Kidney (tissue), 14 donors: Measurements from ENCODE around the gene TMEM87B. TPM values are rescaled to one million over a fixed set of nuclear protein-coding genes. Genes with fewer than 3 reads are reported as not detected.
A peak's percentile ranks its signal among the peaks of the same experiment; 100 is the strongest.

Experiments used
- DNase-seq, 5 donors: peaks; one replicate each; pipeline ENCODE4 v3.0.0-alpha.2; 2013 to 2020
- FAIRE-seq: peaks from 2 replicates; lab custom pipeline; 2012; peaks lifted over from hg19 to GRCh38; lab: Jason Lieb, UNC
- H3K27ac ChIP-seq, 2 donors: one replicate each; pipeline ENCODE4 v1.7.0; 2013; ENCODE audit warnings: low read depth in 2 of 2, low read length in 2 of 2, inconsistent platforms in 1 of 2
- H3K27me3 ChIP-seq: one replicate; pipeline ENCODE4 v1.7.1; 2013; ENCODE audit warnings: low read length, inconsistent platforms; ENCODE audit not compliant: control insufficient read depth, insufficient read depth
- H3K36me3 ChIP-seq, 3 donors: one replicate each; pipeline versions ENCODE4 v1.7.0 to v1.7.1; 2013; ENCODE audit warnings: low read length in 3 of 3, control low read depth in 1 of 3, inconsistent platforms in 1 of 3; ENCODE audit not compliant: insufficient read depth in 3 of 3, control insufficient read depth in 2 of 3
- H3K4me1 ChIP-seq, 3 donors: one replicate each; pipeline versions ENCODE4 v1.7.0 to v1.7.1; 2013; ENCODE audit warnings: low read length in 3 of 3, inconsistent platforms in 1 of 3, low read depth in 1 of 3; ENCODE audit not compliant: control insufficient read depth in 2 of 3, insufficient read depth in 2 of 3
- H3K4me3 ChIP-seq, 3 donors: one replicate each; pipeline versions ENCODE4 v1.7.0 to v1.8.1; 2013; ENCODE audit warnings: low read length in 3 of 3, control low read depth in 1 of 3, inconsistent platforms in 1 of 3
- H3K9ac ChIP-seq, 3 donors: one replicate each; pipeline versions ENCODE4 v1.7.0 to v1.7.1; 2013; ENCODE audit warnings: low read length in 3 of 3, control low read depth in 1 of 3, inconsistent platforms in 1 of 3
- H3K9me3 ChIP-seq, 3 donors: one replicate each; pipeline versions ENCODE4 v1.7.0 to v1.7.1; 2013; ENCODE audit warnings: low read length in 3 of 3, control low read depth in 1 of 3, inconsistent platforms in 1 of 3; ENCODE audit not compliant: control insufficient read depth in 2 of 3, insufficient read depth in 1 of 3
- CTCF ChIP-seq: IDR thresholded peaks from 3 replicates; pipeline ENCODE4 v1.5.1; 2012; ENCODE audit warnings: mild to moderate bottlenecking, moderate library complexity, borderline replicate concordance; ENCODE audit not compliant: insufficient read depth; ENCODE audit errors: extremely low read depth
- intact Hi-C: fragments of 100-400 bp; cut with DNase I; formaldehyde crosslinking; loops from one replicate; pipeline ENCODE4 v1.11.1; 2022
- polyA plus RNA-seq: library from polyadenylated mRNA; stranded (reverse); fragments of 350-450 nt; fragmentation: Illumina TruSeq; extraction: RNeasy Lipid Tissue Mini Kit (QIAGEN cat#74804); gene quantifications from one replicate; pipeline ENCODE4 v1.2.3, GENCODE V29; 2014; ENCODE audit warnings: low read depth, low replicate concordance; ENCODE audit not compliant: insufficient read depth
- total RNA-seq: library from RNA; stranded (reverse); fragmentation: NEBNext Ultra II Directional; extraction: Animal tissue kit (Norgen Biotek cat#: 25700); gene quantifications from one replicate; pipeline ENCODE4 v1.2.1, GENCODE V29; 2021
- donor health status: control.
- donor health status: control.
- donor health status: control.
- donor health status: control.
- donor health status: control.
- donor health status: DM: yes; HTN: yes; CAD: no.
- donor health status: Normal renal cell carcinoma (clear cell type).

The TMEM87B gene
- total and polyA plus RNA-seq, 2 donors from 2014 or later = 6.5 to 21.9 TPM

GRCh38 chr2:112147382-112148168 lies 92.5 kb downstream of the TMEM87B start:
- Histone ChIP-seq H3K27ac (no peak overlapping the region), H3K27me3 (no peaks in the 10 kb centered on the region), H3K9me3 (no peaks in the 10 kb centered on the region), H3K4me3 (no peak overlapping the region), H3K9ac (no peak overlapping the region), H3K4me1 (no peaks in the 10 kb centered on the region), H3K36me3 (no peaks in the 10 kb centered on the region)
- FAIRE-seq = no peak
- peak in 3 of 5 donors; percentile 40 to 71 (median 62) for DNase-seq
- TF ChIP-seq CTCF = no peak
- intact Hi-C loops = no loop called here

GRCh38 chr2:112148477-112148876 lies 93.4 kb downstream of the TMEM87B start:
- H3K4me3 ChIP-seq = no peak overlapping the region
- intact Hi-C loops = no loop called here
- TF ChIP-seq CTCF = no peak

GRCh38 chr2:112149194-112149593 lies 94.1 kb downstream of the TMEM87B start:
- H3K9ac ChIP-seq = no peak overlapping the region
- H3K27ac ChIP-seq = no peak overlapping the region
- intact Hi-C loops = no loop called here
- H3K36me3 ChIP-seq = no peaks in the 10 kb centered on the region
- TF ChIP-seq CTCF = no peak
- H3K9me3 ChIP-seq = no peaks in the 10 kb centered on the region
- H3K4me3 ChIP-seq = no peak overlapping the region
- FAIRE-seq (no peak), DNase-seq (no peak)
- no peaks in the 10 kb centered on the region for H3K4me1 ChIP-seq
- H3K27me3 ChIP-seq = no peaks in the 10 kb centered on the region

More at GRCh38 chr2:112148477-112148876, 93.4 kb downstream of the TMEM87B start:
- Histone ChIP-seq H3K9me3 (no peaks in the 10 kb centered on the region), H3K27ac (no peak overlapping the region), H3K36me3 (no peaks in the 10 kb centered on the region), H3K9ac (no peak overlapping the region), H3K4me1 (no peaks in the 10 kb centered on the region), H3K27me3 (no peaks in the 10 kb centered on the region)
- DNase-seq (no peak), FAIRE-seq (no peak)
